Globus pallidus (tissue), 1 donor: ENCODE measurements around the gene PTPRD.

Source experiments
- DNase-seq: peaks from one replicate; pipeline ENCODE4 v3.0.0-alpha.2; 2015; ENCODE audit warnings: low spot score

Gene PTPRD

GRCh38 chr9:8637626-8638025 lies 1975.2 kb downstream of the PTPRD start:
- DNase-seq: no peak

- no peak for DNase-seq
Observed at GRCh38 chr9:8633784-8634183, 1979.0 kb downstream of the PTPRD start.

GRCh38 chr9:8632493-8632892 lies 1980.3 kb downstream of the PTPRD start:
- DNase-seq: no peak

- no peak for DNase-seq
Observed at GRCh38 chr9:8628791-8629190, 1984.0 kb downstream of the PTPRD start.

- DNase-seq: peak; percentile 44
Observed at GRCh38 chr9:8627976-8628679, 1984.7 kb downstream of the PTPRD start.

GRCh38 chr9:8622871-8623270 lies 1989.9 kb downstream of the PTPRD start:
- DNase-seq: no peak

GRCh38 chr9:8622222-8622802 lies 1990.5 kb downstream of the PTPRD start:
- DNase-seq: no peak

GRCh38 chr9:8621416-8621815 lies 1991.4 kb downstream of the PTPRD start:
- DNase-seq: no peak

- DNase-seq: no peak
Observed at GRCh38 chr9:8616414-8616813, 1996.4 kb downstream of the PTPRD start.

GRCh38 chr9:8614926-8615440 lies 1997.8 kb downstream of the PTPRD start:
- DNase-seq: no peak

GRCh38 chr9:8613346-8613825 lies 1999.4 kb downstream of the PTPRD start:
- no peak for DNase-seq

GRCh38 chr9:8611153-8611552 lies 2001.6 kb downstream of the PTPRD start:
- no peak for DNase-seq

GRCh38 chr9:8610256-8610655 lies 2002.5 kb downstream of the PTPRD start:
- DNase-seq: no peak

- no peak for DNase-seq
Observed at GRCh38 chr9:8605096-8605495, 2007.7 kb downstream of the PTPRD start.

- DNase-seq: no peak
Observed at GRCh38 chr9:8604201-8604600, 2008.6 kb downstream of the PTPRD start.

- DNase-seq: peak; percentile 84
Observed at GRCh38 chr9:8600914-8601680, 2011.7 kb downstream of the PTPRD start.

GRCh38 chr9:8599937-8600336 lies 2012.9 kb downstream of the PTPRD start:
- DNase-seq: no peak

- no peak for DNase-seq
Observed at GRCh38 chr9:8589476-8589875, 2023.3 kb downstream of the PTPRD start.

- DNase-seq: no peak
Observed at GRCh38 chr9:8585036-8585435, 2027.8 kb downstream of the PTPRD start.

- no peak for DNase-seq
Observed at GRCh38 chr9:8579661-8580060, 2033.1 kb downstream of the PTPRD start.

GRCh38 chr9:8576741-8577140 lies 2036.1 kb downstream of the PTPRD start:
- DNase-seq: no peak

GRCh38 chr9:8574846-8575245 lies 2038.0 kb downstream of the PTPRD start:
- DNase-seq: no peak

GRCh38 chr9:8572209-8572608 lies 2040.6 kb downstream of the PTPRD start:
- DNase-seq: no peak
